Activated CD4-positive, alpha-beta T cell treated with anti-CD3 and anti-CD28 coated beads for 36 hours (primary cell): Measurements from ENCODE around the gene BSND. TPM values are rescaled to one million over a fixed set of nuclear protein-coding genes. Genes with fewer than 3 reads are reported as not detected.

Source experiments
- ATAC-seq: fragments of 200-7000 bp; cut with Tn5 transposase; one replicate; pipeline ENCODE4 v1.10.0; 2021; ENCODE audit warnings: mild to moderate bottlenecking, moderate library complexity
- CTCF ChIA-PET: fragments of 350-600 bp; sonication (Branson Sonifier 250); formaldehyde crosslinking; loops from one replicate; lab custom pipeline; 2021; ENCODE audit warnings: antibody characterized with exemption; lab: Charles Lee
- POLR2A ChIA-PET: fragments of 350-600 bp; sonication (Branson Sonifier 250); formaldehyde crosslinking; loops from one replicate; lab custom pipeline; 2021; ENCODE audit warnings: antibody characterized with exemption, inconsistent platforms; lab: Charles Lee
- DNase-seq: peaks from one replicate; pipeline ENCODE4 v3.0.0-alpha.2; 2020
- H3K27ac Mint-ChIP-seq: one replicate; pipeline ENCODE4 v1.8.0; 2021; ENCODE audit warnings: mixed read lengths
- H3K27me3 Mint-ChIP-seq: one replicate; pipeline ENCODE4 v1.8.0; 2021; ENCODE audit warnings: mixed read lengths
- H3K36me3 Mint-ChIP-seq: one replicate; pipeline ENCODE4 v1.8.0; 2021; ENCODE audit warnings: low read depth, mixed read lengths
- H3K4me1 Mint-ChIP-seq: one replicate; pipeline ENCODE4 v1.8.0; 2021; ENCODE audit warnings: mixed read lengths
- H3K4me3 Mint-ChIP-seq: one replicate; pipeline ENCODE4 v1.8.0; 2021; ENCODE audit warnings: mild to moderate bottlenecking, moderate library complexity, mixed read lengths
- H3K9me3 Mint-ChIP-seq: one replicate; pipeline ENCODE4 v1.8.0; 2021; ENCODE audit warnings: low read depth, mixed read lengths
- intact Hi-C, 2 experiments: fragments of 100-400 bp; cut with DNase I in 1 of 2; cut with micrococcal nuclease in 1 of 2; formaldehyde crosslinking; loops; one replicate each; pipeline versions ENCODE4 v1.14.2 to v1.15.1; 2022 to 2024; cut with DNase I, micrococcal nuclease
- total RNA-seq, 2 experiments: library from RNA; stranded (reverse); gene quantifications; one replicate each; pipeline ENCODE4 v1.2.3, GENCODE V29; 2021

Gene BSND
- total RNA-seq, 2 experiments from 2014 or later, result not detected

DNA sequence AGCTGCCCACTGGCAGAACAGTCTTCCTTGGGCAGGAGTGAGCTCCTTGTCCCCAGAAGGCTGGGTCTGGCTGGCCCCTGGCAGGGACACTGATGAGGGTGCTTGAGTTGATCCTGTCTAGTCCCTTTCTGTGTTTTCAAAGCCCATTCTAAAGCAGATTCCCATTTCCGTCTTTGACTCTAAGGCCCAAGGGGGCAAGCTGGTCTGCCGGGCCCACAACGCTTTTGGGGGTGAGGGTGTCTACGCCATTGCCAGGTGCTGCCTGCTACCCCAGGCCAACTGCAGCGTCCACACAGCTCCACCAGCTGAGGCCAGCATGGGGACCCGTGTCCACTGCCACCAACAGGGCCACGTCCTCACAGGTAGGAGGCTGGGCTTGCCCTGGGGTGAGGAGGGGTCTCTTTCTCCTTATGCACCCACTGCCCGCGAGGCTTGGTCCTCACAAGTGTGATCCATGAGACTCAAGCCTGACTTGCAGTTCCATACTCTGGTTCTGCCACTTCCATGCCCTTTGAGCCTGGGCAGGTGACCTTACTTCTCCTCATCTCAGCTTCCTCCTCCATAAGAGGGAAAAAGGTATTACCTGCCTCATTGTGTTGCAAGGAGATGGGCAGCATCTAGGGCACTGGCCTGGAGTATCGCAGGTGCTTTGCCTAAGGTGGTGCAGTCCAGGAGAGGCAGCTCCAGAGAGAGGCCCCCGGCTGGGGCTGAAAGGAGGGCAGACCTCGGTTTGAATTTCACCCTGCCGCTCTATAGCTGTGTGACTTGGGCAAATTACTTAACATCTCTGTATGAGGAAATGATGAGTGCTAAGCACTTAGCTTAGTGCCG, 60.8 kb downstream of the BSND start:
- no peaks in the 10 kb centered on the region for H3K9me3 Mint-ChIP-seq
- H3K27me3 Mint-ChIP-seq, result no peaks in the 10 kb centered on the region
- ChIA-PET CTCF (interaction anchor here (1.2 kb wide), 1 partner anchor 11 kb away, joined by 3 read pairs; no protein-coding TSS in a partner anchor), POLR2A (interaction anchor here (0.5 to 0.6 kb wide), 2 partner anchors 204 to 1229 kb away, joined by 3 to 5 read pairs; no protein-coding TSS in a partner anchor)
- intact Hi-C loops, result no loop called here
- peaks cover 10% of the 10 kb centered on the region for H3K4me1 Mint-ChIP-seq
- no peaks in the 10 kb centered on the region for H3K36me3 Mint-ChIP-seq
- ATAC-seq (no peak), DNase-seq (no peak)
- no peak overlapping the region for H3K4me3 Mint-ChIP-seq
- H3K27ac Mint-ChIP-seq, result no peak overlapping the region

GRCh38 chr1:55060133-55060999, 61.6 kb downstream of the BSND start:
- POLR2A ChIA-PET, result interaction anchor here (0.5 to 0.6 kb wide), 2 partner anchors 203 to 1230 kb away, joined by 3 to 5 read pairs; no protein-coding TSS in a partner anchor
- peak; percentile 95 for ATAC-seq
- peak; percentile 63 for DNase-seq
- Mint-ChIP-seq H3K27me3 (no peaks in the 10 kb centered on the region), H3K36me3 (no peaks in the 10 kb centered on the region), H3K9me3 (no peaks in the 10 kb centered on the region), H3K4me3 (no peak overlapping the region), H3K27ac (peak overlapping the region; percentile 34), H3K4me1 (peaks cover 10% of the 10 kb centered on the region)
- intact Hi-C loops, result no loop called here
- CTCF ChIA-PET, result interaction anchor here (0.7 to 1.2 kb wide), 3 partner anchors 11 to 115 kb away, joined by 3 read pairs; no protein-coding TSS in a partner anchor

GRCh38 chr1:55061000-55061705, 62.4 kb downstream of the BSND start:
- Mint-ChIP-seq H3K27ac (no peak overlapping the region), H3K27me3 (no peaks in the 10 kb centered on the region), H3K9me3 (no peaks in the 10 kb centered on the region), H3K36me3 (peaks cover 3% of the 10 kb centered on the region), H3K4me3 (no peak overlapping the region), H3K4me1 (peaks cover 10% of the 10 kb centered on the region)
- DNase-seq (no peak), ATAC-seq (no peak)
- ChIA-PET CTCF (interaction anchor here (0.7 to 0.8 kb wide), 2 partner anchors 11 to 116 kb away, joined by 3 read pairs; no protein-coding TSS in a partner anchor), POLR2A (no interaction called here)
- intact Hi-C loops, result no loop called here

Other genes with a start within 250 kb of the BSND start
- 1 to 10 TPM; 6.3 to 6.8 TPM for gene PARS2, start 234.4 kb upstream of the BSND start, total RNA-seq
- 1 to 10 TPM; 4.1 to 4.2 TPM for gene TTC22, start 197.6 kb upstream of the BSND start, total RNA-seq
- 10 to 100 TPM; 78.4 to 80.6 TPM for gene DHCR24, start 111.7 kb upstream of the BSND start, total RNA-seq
- gene TMEM61, start 18.3 kb upstream of the BSND start, total RNA-seq, result not detected
- not detected for gene PCSK9, start 40.6 kb downstream of the BSND start, total RNA-seq
- 10 to 100 TPM; 37.0 to 39.7 TPM for gene USP24, start 216.4 kb downstream of the BSND start, total RNA-seq